SH-SY5Y (cell line): ENCODE results near the gene AOPEP.

Experiments
- GATA2 ChIP-seq: IDR thresholded peaks from 2 replicates; pipeline ENCODE4 v1.6.1; 2011; ENCODE audit warnings: mild to moderate bottlenecking, low read depth, low read length
- GATA3 ChIP-seq: IDR thresholded peaks from 2 replicates; pipeline ENCODE4 v1.6.1; 2011; ENCODE audit warnings: low read depth, mild to moderate bottlenecking, low read length, moderate library complexity

AOPEP gene

DNA sequence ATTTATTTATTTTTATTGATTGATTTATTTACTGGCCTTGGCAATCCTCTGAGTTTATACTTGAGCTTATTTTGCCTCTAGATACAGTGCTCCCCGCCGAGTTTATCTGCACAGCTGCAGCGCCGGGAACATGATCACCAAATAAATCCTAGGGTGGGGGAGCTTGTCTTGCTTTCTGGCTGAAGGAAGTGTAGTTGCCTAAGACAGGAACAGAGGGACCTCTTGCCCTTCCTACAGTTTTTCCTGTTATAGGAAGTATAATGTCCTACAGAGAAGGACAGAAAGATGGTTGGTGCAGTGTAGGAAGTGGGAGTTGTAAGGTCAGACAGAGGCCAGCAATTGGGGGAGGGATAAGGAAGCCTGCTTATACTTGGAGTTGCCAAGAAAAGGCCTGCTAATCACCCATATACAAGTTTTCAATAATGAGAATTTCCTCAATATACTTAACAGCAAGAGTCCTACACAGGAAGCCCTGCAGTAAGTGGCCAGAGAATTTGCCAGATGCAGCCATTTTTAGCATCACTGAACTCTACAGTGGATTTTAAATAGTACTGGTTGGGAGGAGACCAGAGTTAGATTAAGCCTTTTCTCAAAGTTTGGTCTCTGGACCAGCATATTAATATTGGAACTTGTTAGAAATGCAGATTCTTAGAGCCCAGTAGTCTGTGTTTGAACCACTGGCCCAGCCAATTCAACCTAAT lies 7.7 kb downstream of the AOPEP start:
- TF ChIP-seq GATA2 (no peak), GATA3 (no peak)

DNA sequence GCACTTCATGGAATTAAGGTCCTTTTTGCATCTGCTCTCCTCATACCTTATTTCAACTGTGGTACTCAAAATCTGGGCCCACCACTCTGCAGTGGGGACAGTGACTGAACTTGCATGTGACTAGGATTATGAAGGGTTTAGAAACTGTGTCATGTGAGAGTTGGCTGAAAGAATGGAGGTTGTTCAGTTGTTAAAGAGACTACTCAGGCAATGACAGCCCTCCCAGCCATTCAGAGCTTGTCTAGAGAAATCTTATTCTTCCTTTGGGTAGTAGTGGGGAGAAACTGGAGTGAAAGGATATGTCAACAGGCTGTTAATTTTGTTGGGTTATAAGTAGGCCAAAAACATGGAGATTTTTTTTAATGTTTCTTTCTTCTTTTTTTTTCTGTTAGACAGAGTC lies 10.3 kb downstream of the AOPEP start:
- TF ChIP-seq GATA3 (no peak), GATA2 (no peak)

DNA sequence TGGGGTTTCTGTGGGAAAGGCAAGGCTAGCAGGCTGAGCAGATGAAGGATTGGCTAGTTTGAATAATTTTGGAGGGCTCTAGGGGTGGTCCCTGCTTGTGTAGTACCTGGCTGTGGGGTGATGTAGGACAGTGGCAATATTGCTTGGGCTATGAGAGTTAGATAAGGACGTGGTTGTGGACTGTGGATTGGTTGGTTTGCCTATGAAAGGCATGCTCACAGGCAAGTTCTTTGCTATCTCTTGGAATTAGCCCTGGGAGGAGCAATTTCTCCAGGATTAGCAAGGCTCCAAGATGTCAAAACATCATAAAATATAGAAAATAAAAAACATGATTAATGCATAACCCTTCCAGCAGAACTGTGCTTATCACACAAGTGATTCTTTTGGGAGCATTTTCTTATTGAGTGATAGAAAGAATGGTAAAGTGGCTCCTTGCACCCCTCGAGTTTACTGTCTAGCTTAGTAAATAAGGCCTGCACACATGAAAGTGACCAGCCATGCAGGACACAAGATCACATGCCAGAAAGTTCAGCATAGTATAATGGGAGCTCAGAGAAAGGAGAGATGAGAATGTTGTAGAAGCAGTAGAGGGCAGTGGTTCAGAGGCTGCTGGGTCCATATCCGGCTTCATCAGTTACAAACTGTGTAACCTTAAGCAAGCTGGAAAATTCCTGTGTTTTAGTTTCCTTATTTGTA lies 13.8 kb downstream of the AOPEP start:
- TF ChIP-seq GATA2 (no peak), GATA3 (no peak)

DNA sequence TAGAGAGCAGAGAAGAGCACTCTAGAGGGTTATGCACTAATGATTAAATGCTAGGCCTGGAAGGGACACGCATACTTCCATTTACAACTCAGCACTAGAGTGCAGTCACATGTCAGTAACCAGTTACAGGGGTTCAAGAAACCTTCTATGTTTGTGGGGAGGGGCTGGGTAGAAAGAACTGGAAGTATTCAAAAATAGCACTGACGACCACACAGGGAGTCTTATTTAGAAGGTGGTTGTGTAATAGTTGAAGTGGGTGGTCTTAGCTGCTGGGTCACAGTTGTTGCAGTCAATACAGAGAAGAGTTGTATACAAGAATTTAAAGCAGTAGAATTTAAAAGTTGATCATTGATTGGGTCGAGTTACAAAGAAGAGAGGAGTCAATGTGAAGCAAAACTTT lies 15.4 kb downstream of the AOPEP start:
- no peak for TF ChIP-seq GATA3

DNA sequence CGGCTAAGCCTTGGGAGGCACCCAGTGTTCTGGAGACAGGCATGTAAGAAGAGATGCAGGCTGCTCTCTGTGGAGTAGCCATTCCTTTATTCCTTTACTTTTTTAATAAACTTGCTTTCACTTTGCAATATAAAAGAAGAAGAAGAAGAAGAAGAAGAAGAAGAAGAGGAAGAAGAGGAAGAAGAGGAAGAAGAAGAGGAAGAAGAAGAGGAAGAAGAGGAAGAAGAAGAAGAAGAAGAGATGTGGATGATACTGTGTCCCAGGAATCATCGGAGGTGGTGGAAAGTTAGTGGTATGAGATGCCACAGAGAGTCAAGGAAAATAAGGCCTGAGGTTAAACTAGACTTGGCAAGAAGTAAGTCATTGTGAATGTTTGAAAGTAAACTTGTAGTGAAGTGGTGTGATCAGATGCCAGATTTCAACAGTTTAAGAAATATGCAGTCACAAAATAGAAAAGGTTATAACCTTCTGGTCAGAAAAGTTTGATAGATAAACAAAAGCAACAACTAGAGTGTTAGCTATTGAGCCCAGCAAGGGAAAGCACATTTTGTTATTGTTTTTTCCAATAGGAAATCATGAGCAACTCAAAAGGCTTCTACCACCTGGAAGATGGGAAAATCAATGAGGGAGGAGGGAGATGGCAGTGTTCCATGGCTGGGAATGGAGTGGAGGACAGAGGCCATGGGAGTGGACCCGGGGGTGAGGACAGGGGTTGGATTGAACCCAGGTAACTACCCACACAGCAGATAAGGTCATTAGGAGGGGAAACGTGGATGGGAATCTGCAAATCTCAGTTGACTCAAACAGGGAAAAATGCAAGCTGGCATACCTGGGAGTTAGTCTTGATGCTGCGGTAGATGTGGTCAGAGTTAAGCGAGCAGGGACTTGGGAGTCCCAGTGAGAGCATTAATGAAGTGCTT lies 16.8 kb downstream of the AOPEP start:
- TF ChIP-seq GATA3 (no peak), GATA2 (no peak)

DNA sequence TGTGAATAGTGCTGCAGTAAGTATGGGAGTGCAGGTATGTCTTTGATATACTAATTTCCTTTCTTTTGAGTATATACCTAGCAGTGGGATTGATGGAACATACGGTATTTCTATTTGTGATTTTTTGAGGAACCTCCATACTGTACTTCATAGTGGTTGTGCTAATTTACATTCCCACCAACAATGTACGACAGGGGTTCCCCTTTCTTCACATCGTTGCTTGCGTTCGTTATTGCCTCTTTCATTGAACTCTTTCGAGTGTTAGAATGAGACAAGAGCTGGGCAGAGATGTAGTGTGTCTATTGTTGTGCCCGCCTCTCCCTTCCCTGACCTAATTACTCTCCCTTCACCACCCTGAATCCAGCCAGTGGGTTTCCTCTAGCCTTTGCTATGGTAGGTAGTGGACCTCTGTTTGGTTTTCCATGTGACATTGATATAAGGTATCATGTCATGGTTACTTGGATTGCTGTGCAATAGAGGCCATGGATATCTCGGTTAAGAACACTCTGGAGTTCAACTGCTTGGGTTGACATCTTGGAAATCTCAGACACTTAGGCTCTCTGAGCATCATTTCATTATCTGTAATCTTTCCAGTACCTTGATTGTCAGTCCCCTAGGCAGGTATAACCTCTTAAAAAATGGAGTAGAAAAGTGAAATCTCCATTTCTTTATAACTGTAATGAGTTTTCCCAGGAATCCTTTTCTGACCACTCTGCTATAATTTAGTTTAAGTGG lies 19.5 kb downstream of the AOPEP start:
- no peak for TF ChIP-seq GATA2
- TF ChIP-seq GATA3 = no peak

DNA sequence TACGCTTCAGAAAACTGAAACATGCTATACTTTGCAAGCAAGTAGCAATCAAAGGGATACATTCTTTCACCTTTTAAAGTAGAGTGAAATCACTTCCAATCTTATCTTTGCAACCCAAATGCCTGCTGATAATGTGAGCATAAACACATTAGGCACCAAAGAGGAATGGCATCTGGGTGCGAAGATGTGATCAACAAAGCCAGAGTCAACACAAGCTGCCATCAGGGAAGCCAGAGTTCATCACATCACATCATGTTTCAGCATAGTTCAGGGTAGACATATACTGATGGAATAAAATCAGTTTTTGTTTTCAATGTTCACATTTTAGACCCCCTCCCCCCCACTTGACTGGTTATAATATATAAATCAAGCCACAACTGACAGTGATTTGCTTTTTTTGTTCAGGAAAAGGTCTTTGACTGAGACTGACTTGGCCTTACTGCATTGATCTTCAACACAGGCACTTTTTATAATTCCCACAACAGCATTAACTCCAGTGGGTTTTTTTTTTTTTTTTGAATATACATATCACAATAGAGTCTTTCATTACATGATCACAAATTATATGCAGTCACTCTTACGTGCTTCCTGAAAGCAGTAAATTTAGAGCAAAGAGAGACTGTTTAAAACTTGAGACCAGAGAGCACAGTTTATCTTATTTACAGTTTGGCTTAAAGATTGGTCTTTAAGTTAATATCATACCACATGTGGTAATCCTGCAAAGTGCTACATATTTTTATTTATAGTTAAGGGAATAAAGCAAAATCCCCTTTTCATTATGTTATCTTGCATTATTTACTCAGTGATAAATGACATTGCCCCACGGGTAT lies 20.3 kb downstream of the AOPEP start:
- TF ChIP-seq GATA3 (no peak), GATA2 (peak; percentile 56)

DNA sequence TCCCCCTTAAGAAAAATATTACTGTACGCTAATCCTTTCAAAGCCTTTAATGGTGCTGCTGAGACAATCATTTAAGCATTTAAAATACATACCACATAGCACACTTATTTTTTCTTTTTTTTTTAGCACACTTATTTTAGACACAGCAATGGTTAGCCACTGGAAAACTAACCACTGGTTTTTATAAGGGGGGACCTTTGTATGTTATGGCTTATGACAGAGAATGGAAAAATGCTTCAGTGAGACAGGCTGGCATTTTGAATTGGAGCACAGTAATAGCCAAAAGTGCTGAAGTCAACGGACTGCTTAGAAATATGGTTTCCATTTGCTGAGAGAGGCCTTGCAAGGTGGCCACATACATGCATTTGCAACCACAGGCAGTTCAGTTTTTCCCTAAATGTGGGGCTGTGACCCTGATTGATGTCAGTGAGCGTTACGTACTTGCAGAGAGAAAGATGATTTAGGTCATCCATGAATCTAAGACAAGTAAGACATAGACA lies 28.5 kb downstream of the AOPEP start:
- TF ChIP-seq GATA2 (no peak), GATA3 (no peak)

DNA sequence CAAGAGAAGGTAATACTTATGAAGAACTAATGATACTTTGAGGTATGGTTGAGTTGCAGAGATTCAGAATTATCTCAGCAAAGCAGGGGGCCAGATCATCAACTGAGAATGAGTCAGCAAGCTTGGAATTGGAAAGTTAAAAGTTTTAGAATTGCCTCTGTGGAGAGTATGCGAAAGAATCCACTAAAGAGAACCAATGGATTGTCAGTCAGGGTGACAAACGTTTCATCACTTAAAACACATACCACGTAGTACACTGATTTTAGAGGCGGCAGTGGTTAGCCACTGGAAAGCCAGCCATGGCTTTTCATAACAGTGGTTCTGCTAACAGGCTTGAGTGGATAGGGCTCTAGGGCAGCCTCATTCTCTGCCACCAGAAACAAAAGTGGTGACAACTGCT lies 30.7 kb downstream of the AOPEP start:
- no peak for TF ChIP-seq GATA3
- no peak for TF ChIP-seq GATA2

DNA sequence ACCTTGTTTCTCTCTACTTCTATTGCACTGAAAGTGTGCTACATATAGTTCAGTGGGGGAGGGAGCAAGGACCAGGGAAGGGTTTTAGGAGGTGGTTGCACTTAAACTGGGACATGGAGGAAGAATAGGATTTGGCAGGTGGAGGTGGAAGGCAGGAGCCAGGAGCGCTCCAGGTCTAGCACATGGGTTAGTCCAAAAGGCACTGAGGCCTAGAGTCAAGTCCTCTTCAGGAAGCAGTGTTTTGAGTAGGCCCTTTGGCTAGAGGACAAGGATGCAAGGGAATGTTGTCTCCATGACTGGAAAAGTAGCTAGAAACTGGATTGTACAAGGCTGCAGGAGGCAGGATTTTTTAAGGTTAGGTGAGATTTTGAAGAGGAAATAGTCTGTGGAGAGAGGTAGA lies 31.5 kb downstream of the AOPEP start:
- no peak for TF ChIP-seq GATA2

DNA sequence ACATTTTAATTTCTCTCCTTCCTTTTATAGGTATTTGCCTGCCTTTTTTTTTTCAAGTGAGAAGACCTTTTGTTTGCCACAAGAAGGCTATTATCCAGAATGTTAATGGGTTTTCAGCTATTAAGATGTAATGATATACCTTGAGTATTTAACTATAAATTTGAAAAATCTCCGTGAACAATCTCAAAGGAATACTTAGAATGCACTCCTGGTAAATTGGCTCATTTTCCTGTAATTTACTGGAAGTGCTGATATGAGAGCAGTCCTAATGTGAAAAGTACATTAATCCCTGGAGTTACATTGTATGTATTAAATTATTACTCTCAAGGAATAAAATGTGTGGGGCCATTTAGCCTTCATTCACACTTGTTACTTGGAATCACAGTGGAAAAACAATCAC lies 32.4 kb downstream of the AOPEP start:
- no peak for TF ChIP-seq GATA2
- no peak for TF ChIP-seq GATA3

DNA sequence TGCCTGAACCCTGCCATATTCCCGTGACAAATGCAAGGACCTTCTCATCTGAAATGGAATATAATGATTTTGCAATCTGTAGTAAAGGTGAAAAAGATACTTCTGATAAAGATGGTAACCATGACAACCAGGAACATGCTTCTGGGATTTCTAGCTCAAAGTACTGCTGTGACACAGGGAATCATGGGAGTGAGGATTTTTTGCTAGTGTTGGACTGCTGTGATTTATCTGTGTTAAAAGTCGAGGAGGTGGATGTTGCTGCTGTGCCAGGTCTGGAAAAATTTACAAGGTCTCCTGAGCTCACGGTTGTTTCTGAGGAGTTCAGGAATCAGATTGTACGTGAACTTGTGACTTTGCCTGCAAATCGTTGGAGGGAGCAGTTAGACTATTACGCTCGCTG lies 33.5 kb downstream of the AOPEP start:
- TF ChIP-seq GATA2 = no peak
- no peak for TF ChIP-seq GATA3

DNA sequence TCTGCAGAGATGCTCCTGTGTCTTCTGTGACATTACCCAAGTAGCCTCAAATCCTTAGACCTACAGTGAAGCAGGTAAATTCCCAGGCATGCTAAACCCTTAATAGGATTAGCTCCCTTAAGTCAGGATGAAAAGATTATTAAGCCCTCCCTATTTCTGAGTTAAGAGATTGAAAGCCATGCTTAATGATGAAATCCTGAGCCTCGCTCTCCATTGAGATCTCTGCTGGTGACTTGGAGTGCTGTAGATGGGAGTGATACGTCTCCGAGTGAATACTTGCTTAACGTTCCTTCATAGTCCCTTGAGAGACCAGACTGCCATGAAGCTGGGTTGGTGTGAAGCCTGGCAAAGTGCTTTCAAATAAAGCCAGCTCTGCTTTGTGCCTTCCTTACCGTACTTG lies 34.2 kb downstream of the AOPEP start:
- no peak for TF ChIP-seq GATA2
- no peak for TF ChIP-seq GATA3
